ENCODE data around the gene RANBP9. TPM values are rescaled to one million over a fixed set of nuclear protein-coding genes. Genes with fewer than 3 reads are reported as not detected.

Gene RANBP9
- total RNA-seq, 1 donor from 2014 or later = 33.2 TPM

GRCh38 chr6:13742961-13743735, 31.5 kb upstream of the RANBP9 start:
- TF ChIP-seq CTCF (IDR thresholded peaks at IDR 0.05; ENCODE audit: borderline replicate concordance) = no peak
- no peaks in the 10 kb centered on the region for H3K36me3 ChIP-seq
- DNase-seq = no peak
- H3K27ac ChIP-seq (replicated peaks) = no peak overlapping the region
- H3K27me3 ChIP-seq (ENCODE audit: low read depth) = no peaks in the 10 kb centered on the region
- intact Hi-C loops (cut with micrococcal nuclease) = no loop called here
- H3K4me1 ChIP-seq = no peaks in the 10 kb centered on the region
- no peak overlapping the region for H3K4me3 ChIP-seq
- H3K9me3 ChIP-seq (replicated peaks) = no peaks in the 10 kb centered on the region

GRCh38 chr6:13741365-13741764, 29.7 kb upstream of the RANBP9 start:
- Histone ChIP-seq H3K36me3 (no peaks in the 10 kb centered on the region), H3K9me3 (replicated peaks) (no peaks in the 10 kb centered on the region)

GRCh38 chr6:13735031-13735430, 23.4 kb upstream of the RANBP9 start:
- TF ChIP-seq CTCF (IDR thresholded peaks at IDR 0.05; ENCODE audit: borderline replicate concordance) = no peak
- no peak overlapping the region for H3K27ac ChIP-seq (replicated peaks)
- no peaks in the 10 kb centered on the region for H3K36me3 ChIP-seq
- no peaks in the 10 kb centered on the region for H3K27me3 ChIP-seq (ENCODE audit: low read depth)
- no peak overlapping the region for H3K4me3 ChIP-seq
- H3K9me3 ChIP-seq (replicated peaks) = no peaks in the 10 kb centered on the region
- no peak for DNase-seq
- intact Hi-C loops (cut with micrococcal nuclease) = no loop called here
- peaks cover 10% of the 10 kb centered on the region for H3K4me1 ChIP-seq

More at GRCh38 chr6:13741365-13741764, 29.7 kb upstream of the RANBP9 start:
- H3K4me3 ChIP-seq = no peak overlapping the region
- H3K4me1 ChIP-seq = no peaks in the 10 kb centered on the region
- TF ChIP-seq CTCF (IDR thresholded peaks at IDR 0.05; ENCODE audit: borderline replicate concordance) = no peak
- no peaks in the 10 kb centered on the region for H3K27me3 ChIP-seq (ENCODE audit: low read depth)
- intact Hi-C loops (cut with micrococcal nuclease) = no loop called here
- no peak for DNase-seq
- no peak overlapping the region for H3K27ac ChIP-seq (replicated peaks)

GRCh38 chr6:13733178-13733887, 21.7 kb upstream of the RANBP9 start:
- Histone ChIP-seq H3K27ac (replicated peaks) (no peak overlapping the region), H3K9me3 (replicated peaks) (no peaks in the 10 kb centered on the region), H3K27me3 (ENCODE audit: low read depth) (no peaks in the 10 kb centered on the region), H3K36me3 (no peaks in the 10 kb centered on the region), H3K4me3 (peak overlapping the region; percentile 46), H3K4me1 (peaks cover 10% of the 10 kb centered on the region)
- peak; percentile 46 for DNase-seq
- intact Hi-C loops (cut with micrococcal nuclease) = no loop called here
- no peak for TF ChIP-seq CTCF (IDR thresholded peaks at IDR 0.05; ENCODE audit: borderline replicate concordance)

- H3K27me3 ChIP-seq (ENCODE audit: low read depth) = no peaks in the 10 kb centered on the region
- TF ChIP-seq CTCF (IDR thresholded peaks at IDR 0.05; ENCODE audit: borderline replicate concordance) = no peak
- intact Hi-C loops (cut with micrococcal nuclease) = no loop called here
Measured at GRCh38 chr6:13730704-13731103, 19.1 kb upstream of the RANBP9 start.

More at GRCh38 chr6:13730704-13731103, 19.1 kb upstream of the RANBP9 start:
- no peaks in the 10 kb centered on the region for H3K36me3 ChIP-seq
- no peak overlapping the region for H3K27ac ChIP-seq (replicated peaks)
- DNase-seq = no peak
- H3K9me3 ChIP-seq (replicated peaks) = no peaks in the 10 kb centered on the region
- no peak overlapping the region for H3K4me3 ChIP-seq
- H3K4me1 ChIP-seq = peaks cover 10% of the 10 kb centered on the region
